Keratinocyte (primary cell): ENCODE results near the gene CHRM1.

Source experiments
- CTCF ChIP-seq, 3 experiments: IDR thresholded peaks in 1 of 3; conservative IDR thresholded peaks in 1 of 3; optimal IDR thresholded peaks in 1 of 3; 2 replicates in 2 of 3; 3 replicates in 1 of 3; pipeline versions ENCODE3 to v1.5.1; 2011; ENCODE audit warnings: low read length in 3 of 3, mild to moderate bottlenecking in 3 of 3, moderate library complexity in 2 of 3, control low read depth in 1 of 3, inconsistent platforms in 1 of 3; ENCODE audit not compliant: insufficient read depth in 2 of 3; ENCODE audit errors: extremely low read depth in 1 of 3
- EZH2 ChIP-seq: IDR thresholded peaks from one replicate; pipeline ENCODE4 v1.6.1; 2012; ENCODE audit warnings: inconsistent platforms, mild to moderate bottlenecking, low read length, moderate library complexity

GRCh38 chr11:62933750-62934495 lies 12.8 kb upstream of the CHRM1 start:
- TF ChIP-seq CTCF (optimal IDR thresholded peaks at IDR 0.05 in 1 of 3, IDR thresholded peaks at IDR 0.05 in 1 of 3, conservative IDR thresholded peaks at IDR 0.05 in 1 of 3; ENCODE audit: extremely low read depth in 1 of 3, insufficient read depth in 2 of 3, low read length in 3 of 3) = no peak
- no peak for TF ChIP-seq EZH2
